GM10248 (cell line): ENCODE measurements around the gene GPC4.

Experiments
- CTCF ChIA-PET: fragments of 300-600 bp; sonication (Branson Sonifier 250); formaldehyde crosslinking; extraction: SDS; loops from one replicate; lab custom pipeline; 2021; ENCODE audit warnings: antibody characterized with exemption; lab: Yijun Ruan, JAX
- POLR2A ChIA-PET: fragments of 350-650 bp; sonication (Branson Sonifier 250); formaldehyde crosslinking; extraction: SDS; loops from one replicate; lab custom pipeline; 2020; ENCODE audit warnings: antibody characterized with exemption; lab: Yijun Ruan, JAX
- DNase-seq: peaks from one replicate; pipeline ENCODE4 v3.0.0; 2012; ENCODE audit errors: extremely low spot score
- TF ChIP-seq, protein P1 (sequence below): IDR thresholded peaks from 2 replicates; pipeline ENCODE4 v1.5.1; 2012; ENCODE audit warnings: mild to moderate bottlenecking, low read depth; ENCODE audit errors: extremely low read depth, missing control alignments, control extremely low read depth

GPC4 gene

GRCh38 chrX:133402042-133402453 is 13.2 kb downstream of the GPC4 start:
- ChIA-PET POLR2A (no interaction called here), CTCF (no interaction called here)
- no peak for DNase-seq
- TF ChIP-seq, protein P1, sequence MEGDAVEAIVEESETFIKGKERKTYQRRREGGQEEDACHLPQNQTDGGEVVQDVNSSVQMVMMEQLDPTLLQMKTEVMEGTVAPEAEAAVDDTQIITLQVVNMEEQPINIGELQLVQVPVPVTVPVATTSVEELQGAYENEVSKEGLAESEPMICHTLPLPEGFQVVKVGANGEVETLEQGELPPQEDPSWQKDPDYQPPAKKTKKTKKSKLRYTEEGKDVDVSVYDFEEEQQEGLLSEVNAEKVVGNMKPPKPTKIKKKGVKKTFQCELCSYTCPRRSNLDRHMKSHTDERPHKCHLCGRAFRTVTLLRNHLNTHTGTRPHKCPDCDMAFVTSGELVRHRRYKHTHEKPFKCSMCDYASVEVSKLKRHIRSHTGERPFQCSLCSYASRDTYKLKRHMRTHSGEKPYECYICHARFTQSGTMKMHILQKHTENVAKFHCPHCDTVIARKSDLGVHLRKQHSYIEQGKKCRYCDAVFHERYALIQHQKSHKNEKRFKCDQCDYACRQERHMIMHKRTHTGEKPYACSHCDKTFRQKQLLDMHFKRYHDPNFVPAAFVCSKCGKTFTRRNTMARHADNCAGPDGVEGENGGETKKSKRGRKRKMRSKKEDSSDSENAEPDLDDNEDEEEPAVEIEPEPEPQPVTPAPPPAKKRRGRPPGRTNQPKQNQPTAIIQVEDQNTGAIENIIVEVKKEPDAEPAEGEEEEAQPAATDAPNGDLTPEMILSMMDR, result no peak

GRCh38 chrX:133401536-133401935 is 13.8 kb downstream of the GPC4 start:
- TF ChIP-seq, protein P1, result no peak
- CTCF ChIA-PET, result no interaction called here

GRCh38 chrX:133399411-133399810 is 15.9 kb downstream of the GPC4 start:
- DNase-seq, result no peak
- POLR2A ChIA-PET, result no interaction called here
- TF ChIP-seq, protein P1, result no peak
- CTCF ChIA-PET, result no interaction called here

More at GRCh38 chrX:133401536-133401935, 13.8 kb downstream of the GPC4 start:
- DNase-seq, result no peak
- POLR2A ChIA-PET, result no interaction called here

GRCh38 chrX:133394765-133395164 is 20.5 kb downstream of the GPC4 start:
- no peak for DNase-seq
- TF ChIP-seq, protein P1, result no peak
- CTCF ChIA-PET, result no interaction called here
- POLR2A ChIA-PET, result no interaction called here

- ChIA-PET CTCF (no interaction called here), POLR2A (no interaction called here)
- DNase-seq, result no peak
- TF ChIP-seq, protein P1, result no peak
These were observed 22.6 kb downstream of the GPC4 start for GRCh38 chrX:133392671-133393070.

DNA sequence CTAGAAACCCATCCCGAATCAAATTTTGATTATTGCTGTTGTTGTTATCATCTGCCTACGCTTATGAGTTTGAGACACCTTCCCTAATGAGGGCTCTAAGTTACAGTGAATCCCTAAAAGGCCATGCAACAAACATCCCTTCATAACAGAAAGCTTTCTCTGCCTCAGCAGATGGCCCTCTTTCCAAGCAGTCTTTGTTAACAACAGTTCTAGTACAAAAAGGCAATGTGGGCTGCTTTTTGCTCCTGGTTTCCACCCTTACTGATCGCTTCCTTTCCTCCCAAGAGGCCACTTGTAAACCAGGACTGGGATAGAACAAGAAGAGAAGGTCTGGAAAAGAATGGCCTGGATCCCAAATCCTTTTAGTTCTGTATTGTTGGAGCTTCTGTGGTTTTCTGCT is 24.2 kb downstream of the GPC4 start:
- POLR2A ChIA-PET, result no interaction called here
- CTCF ChIA-PET, result no interaction called here

More for the DNA sequence above, 24.2 kb downstream of the GPC4 start:
- no peak for DNase-seq
- TF ChIP-seq, protein P1, result no peak
